GM21390 (cell line): ENCODE results near the gene PRKAG2.
"Not testable (repeated sequence)": the region's sequence is repeated elsewhere in the genome, so short reads cannot be mapped to it uniquely, and the experiment has no call there.

Experiments
- ATAC-seq: cut with Tn5 transposase; IDR thresholded peaks from one replicate; pipeline ENCODE4 v1.9.1; 2021; ENCODE audit not compliant: unreplicated experiment

PRKAG2 gene

DNA sequence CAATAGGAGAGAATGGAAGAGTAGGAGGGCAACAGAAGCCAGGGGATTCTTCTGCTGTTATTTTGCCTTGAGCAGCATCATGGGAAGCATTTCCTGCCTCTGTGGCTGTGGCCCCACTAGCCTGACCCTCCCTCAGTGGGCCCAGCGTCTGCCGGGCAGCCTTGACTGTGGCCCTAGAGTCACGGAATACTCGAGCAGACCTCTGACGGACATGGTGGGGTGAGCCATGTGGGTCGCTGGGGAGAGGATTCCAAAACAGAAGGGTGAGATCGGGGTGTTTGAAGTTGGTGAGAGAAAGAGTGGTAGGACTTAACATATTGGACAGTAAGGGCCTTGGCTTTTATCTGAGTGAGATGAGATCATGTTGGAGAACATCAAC lies 8.3 kb upstream of the PRKAG2 start:
- ATAC-seq: no peak

DNA sequence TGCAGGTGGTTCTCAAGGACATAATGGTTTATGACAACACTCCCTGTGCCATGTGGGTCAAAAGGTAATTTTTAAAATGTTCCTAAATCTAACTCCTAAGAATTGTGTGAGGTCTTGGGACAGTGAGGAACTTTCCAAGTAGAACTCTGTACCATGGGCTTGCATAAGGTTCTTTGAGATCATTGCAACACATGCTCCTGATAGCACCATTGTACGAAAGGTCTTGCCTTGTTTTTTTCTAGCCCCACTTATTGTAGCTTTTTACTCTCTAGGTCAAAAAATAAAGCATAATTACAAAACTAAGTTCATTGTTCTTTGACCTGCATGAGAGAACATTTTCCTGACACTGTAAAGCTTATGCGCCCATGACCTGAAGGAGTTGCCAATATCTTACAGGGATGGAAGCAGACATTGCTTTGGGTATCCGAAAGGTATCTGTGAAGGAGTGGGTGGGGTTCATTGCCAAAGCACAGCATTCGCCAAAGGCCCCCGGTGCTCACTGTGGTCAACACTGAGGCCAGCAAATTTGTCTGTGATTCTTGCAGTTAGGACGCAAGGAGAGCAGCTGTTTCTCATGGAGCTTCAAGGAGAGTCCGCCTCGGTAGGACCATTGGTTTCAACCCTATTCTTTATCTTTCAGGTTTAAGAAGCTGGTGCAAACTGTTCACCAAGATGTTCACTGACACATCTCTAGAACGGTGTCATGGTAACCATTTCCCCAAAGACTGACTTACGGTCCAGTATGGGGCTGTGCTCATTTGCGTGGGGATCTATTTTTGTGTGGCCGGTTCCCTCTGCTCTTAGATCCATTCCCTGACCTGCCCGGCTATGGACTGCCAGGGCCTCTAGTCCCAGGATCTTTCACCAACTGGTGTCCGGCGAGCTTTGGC lies 7.6 kb upstream of the PRKAG2 start:
- no peak for ATAC-seq

DNA sequence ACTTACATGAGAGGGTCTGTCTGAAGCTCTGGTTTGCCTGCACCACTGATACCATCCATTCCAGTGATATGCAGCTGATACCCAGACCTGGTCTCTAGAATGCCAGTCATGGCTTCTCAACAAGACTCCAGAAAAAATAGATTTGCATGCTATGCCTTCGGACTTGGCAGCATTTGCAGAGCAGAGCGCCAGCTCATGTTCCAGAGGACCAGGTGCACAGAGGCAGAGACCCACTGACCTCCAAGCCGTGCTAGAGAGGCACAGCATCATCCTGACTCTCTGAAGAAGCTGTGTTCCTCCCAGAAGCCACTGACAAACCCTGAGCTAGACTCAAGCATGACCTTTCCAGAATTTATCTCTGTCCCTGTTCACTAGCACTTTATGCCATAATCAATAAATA lies 6.9 kb upstream of the PRKAG2 start:
- no peak for ATAC-seq

DNA sequence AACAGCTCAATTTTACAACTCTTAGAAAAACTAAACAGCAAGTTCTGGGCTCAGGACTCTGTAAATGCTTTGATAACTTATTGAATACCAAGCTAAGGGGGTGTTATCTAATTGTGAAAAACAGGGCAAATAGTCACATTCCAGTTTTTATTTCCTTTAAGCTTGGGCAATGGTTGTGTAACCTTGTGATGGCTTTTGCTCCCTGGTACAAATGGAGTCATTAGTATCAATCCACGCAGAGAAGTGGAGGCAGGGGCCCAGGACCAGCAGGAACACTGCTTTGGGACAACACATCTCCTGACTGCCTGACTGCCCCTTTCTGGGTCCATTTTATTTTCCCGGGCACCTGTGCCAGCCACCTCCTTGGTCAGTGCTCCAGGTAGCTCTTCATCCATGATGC lies 5.8 kb upstream of the PRKAG2 start:
- ATAC-seq: no peak

DNA sequence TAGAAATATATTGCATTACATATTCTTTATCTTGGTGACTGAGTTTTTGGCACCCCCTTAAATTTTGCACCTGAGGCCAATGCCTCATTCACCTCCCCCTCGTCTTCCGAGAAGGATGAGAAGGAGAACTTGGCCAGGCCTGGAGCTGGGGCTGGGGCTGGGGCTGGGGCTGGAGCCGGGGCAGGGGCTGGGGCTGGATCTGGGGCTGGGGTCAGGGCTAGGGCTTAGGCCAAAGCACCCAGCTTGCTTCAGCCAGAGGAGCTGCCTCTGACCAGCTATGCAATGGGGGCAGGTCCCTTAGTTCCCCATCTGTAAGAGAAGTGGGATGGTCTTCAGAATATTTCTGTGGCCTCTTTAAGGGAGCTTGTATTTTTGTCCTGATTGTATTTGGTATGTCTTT lies 3.8 kb upstream of the PRKAG2 start:
- ATAC-seq: no peak

DNA sequence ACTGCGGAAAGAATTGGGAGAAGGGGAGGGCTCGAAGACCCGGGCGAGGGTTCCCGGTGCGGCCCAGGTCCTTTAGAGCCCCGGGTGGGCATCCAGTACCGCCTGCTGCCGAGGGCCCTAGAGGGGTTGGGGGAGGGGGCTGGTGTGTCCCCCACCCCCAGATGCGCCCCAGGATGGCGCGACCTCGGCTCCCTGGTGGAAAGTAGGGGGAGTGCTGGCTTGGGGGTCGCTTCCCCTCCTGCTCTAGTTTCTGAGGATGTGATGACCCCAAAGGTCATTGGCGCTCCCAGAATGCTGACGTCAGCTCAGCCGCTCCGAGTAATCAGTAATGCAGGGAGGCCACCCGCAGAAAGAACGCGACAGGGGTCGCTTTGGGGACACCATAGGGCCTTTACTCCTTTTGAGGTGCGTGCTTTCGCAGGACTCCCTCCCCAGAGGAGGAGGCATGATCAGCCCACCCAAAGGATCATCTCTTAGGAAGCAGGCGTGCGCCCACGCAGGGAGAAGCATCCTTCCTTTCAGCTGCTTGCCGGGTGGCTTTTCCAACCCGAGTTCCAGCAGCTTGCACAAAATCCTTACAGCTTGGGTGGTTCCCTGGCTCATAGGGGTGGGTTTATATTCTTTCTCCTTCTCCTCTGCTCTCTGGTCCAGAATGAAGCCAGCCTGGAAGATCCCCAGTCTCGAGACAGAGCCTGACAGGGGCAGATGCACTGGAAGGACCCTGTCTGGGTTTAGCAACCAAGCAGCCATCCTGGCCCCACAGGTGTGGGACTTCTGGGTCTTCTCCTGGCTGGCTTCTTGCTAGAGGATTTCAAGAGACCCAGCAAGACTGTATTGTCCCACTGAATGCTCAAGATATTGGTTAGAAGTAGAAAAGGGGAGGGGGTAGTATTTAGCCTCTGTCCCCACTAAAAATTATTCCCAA lies 1.3 kb upstream of the PRKAG2 start:
- ATAC-seq: no peak

DNA sequence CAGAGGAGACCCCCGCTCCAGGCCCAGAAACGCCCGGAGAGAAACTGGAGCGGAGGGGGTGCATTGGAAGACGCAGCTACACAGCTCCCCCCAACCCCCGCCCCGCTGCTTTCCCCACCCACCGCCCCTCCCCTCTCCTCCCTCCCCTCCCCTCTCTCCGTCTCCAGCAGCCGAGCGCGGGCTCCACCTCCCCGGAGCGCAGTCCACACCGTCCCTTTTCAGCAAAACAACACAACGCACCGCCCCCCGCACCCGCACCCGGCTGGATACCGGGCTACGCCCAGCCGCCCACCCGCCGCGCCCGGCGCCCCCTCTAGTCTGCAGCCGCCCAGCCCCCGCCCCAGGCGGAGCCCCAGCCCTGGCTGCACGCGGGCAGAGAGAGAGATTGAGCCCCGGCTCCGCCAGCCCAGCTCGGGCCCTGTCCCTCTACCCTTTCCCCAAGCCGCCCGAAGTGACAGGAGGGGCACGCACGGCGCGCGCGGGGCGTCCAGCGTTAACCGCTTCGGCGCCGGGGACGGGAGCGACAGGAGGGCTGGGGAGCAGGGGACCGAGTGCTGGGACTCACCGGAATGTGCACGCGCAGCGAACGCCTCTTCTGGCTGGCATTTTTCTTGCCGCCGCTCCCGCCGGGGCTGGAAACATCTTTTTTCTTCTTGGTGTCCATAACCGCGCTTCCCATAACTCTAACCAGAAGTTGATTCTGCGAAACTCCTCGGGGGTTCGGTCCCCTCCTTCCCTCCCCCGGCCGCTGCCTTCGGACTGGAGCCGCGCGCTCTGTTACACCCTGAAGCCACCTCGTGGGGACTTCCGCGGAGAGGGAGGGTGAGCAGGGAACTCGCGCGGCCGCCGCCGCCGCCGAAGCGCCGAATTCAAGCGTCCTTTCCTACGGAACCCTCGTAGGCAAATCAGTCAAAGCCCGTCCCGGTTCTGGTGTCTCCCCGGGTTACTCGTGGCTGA lies 695 bp downstream of the PRKAG2 start:
- ATAC-seq: no peak

DNA sequence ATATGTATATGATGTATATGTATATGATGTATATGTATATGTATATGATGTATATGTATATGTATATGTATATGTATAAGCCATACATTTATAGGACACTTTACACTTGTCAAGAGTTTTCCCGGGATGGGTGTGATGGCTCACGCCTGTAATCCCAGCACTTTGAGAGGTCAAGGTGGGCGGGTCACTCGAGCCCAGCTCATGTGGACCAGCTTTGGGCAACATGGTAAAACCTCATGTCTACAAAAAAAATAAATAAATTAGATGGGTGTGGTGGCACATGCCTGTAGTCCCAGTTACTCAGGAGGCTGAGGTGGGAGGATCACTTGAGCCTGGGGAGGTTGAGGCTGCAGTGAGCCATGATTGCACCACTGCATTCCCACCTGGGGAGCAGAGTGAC lies 2.4 kb downstream of the PRKAG2 start:
- not testable (repeated sequence) for ATAC-seq

DNA sequence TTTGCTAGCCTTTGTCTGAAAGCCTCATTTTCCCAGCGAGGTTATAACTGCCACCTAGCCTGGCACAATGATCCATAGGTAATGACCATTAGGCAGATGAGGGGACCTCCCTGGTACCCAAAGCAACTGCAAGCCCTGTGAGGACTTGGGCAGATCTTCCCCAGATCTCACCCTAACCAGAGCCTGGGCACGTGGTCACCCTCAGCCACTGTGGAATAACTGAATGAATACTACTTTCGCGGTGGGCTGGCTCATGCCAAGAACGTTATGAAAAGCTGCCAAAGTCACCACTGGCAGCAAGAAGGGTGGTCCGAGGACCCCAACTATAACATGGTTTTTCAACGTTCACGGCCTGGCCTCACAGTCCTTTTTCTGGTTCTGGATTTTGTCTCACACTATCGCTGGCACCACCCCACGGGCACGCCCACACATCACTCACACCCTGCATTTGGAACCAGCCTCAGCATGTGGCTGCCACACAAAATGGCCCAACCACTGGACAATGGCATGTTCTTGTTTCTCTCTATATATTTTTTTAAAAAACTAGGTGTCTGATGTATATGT lies 3.4 kb downstream of the PRKAG2 start:
- ATAC-seq: no peak

DNA sequence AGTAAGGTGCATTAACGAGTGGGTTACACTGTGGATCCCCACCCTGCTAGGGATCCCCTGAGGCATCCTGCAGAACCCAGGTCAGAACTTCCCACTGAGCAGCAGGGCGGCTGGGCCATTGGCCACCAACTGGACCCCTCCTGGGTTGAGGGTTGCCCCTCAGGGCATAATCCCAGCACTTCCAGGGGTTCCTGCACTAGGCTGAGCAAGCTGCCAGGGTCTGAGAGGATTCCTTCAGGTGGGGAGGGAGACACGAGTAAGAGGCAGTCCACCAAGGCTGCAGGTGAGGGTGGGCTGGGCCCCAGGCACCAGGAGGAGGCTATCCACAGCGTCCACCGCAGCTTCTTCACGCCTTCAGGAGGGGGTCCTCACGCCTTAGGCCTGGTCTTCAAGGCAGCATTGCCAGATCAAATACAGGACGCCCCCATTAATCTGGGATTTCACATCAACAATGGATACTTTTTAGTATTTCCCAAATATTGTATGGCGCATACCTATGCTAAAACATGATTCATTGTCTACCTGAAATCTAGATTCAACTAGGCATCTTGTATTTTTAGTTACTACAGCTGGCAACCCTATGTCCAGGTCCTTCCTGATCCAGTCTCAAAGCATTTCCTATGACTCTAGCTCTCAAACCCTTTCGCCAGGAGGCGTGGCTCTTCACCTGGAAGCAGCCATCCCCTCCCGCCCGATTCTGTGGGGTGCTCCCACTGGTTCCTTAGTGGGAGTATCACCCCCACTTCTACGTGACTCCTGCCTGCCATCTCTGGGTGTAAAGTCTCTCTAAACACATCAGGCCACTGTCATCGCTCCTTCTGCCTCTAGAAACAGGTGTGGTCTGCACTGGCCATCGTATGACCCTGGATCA lies 4.1 kb downstream of the PRKAG2 start:
- no peak for ATAC-seq

DNA sequence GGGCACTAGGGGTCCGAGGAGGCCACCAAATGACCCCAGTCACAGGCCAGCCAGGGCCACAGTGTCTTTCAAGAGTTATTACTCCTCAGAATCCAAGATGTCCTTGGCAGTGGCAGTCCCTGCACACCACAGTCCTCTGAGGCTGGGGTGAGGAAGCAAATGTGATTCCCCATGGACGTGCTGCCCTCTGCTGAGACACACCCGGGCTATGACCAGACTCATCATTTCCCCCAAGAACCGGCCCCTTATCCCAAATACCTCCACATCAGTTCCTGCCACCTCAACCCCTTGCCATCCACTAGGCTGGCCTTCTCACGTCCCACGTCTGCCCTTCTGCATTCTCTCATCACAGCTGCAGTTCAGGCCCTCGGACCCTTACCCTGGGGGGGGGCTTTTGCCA lies 5.0 kb downstream of the PRKAG2 start:
- no peak for ATAC-seq

DNA sequence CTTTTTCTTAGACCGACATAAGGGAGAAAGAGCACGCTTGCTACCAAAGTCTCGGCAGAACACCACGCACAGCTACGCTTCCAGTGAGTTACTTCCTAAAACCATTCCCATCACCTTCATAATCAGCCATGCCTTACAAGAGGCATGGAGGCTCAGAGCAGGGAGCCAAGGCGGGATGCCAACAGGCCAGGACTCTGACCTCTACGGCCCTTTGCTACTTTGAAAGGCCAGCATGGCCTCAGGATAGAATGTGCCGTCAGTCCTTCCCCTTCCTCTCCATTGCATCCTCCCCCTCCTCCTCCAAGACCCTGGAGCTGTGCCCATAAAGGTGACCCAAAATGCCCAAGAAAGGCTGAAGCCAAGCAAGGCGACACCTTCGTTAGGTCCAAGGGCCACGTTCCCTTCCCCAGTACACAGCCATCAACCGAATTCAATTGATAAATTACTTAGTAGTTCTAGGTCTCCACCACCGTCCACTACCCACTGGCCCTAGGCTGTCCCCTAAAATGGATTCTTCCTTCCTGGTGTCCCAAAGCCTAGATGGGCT lies 5.7 kb downstream of the PRKAG2 start:
- ATAC-seq: no peak

DNA sequence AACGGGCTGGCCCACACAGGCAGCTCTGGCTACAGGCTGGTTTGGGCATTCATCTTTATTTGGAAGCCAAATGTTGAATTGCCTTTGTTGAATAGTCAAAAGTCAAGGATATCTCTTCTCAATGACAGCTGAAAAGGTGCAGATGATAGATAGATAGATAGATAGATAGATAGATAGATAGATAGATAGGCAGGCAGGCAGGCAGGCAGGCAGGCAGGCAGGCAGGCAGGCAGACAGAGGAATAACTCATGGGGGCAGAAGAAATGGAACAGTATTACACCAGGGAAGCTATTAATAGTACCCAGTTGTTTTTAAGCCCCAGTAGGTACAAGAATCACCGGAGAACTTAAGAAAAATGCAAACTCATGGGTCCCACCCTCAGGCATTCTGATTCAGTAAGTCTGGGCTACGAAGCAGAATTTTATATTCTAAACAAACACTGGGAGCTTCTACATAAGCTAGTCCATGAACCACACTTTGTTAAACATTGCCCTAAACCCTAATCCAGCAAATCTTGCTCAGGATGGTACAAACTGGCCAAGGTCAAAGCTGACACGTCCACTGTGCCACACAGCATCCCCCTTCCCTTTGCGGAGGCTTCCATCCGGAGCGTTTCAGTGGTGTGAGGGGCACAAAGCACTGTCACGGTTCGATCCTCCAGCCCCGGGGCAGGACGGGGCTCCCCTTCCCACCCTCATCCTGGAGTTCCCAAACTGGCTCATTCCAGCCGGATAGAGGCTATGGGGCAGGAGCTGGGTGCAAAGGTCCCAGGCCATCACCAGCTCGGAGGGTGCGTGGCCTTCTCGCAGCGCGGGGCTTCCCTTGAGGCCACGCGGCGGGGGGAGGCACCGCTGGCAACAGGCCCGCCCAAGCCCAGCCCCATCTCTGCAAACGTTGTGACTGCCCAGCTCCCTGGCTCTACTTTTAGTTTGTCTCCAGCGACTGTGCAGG lies 6.7 kb downstream of the PRKAG2 start:
- ATAC-seq: no peak

DNA sequence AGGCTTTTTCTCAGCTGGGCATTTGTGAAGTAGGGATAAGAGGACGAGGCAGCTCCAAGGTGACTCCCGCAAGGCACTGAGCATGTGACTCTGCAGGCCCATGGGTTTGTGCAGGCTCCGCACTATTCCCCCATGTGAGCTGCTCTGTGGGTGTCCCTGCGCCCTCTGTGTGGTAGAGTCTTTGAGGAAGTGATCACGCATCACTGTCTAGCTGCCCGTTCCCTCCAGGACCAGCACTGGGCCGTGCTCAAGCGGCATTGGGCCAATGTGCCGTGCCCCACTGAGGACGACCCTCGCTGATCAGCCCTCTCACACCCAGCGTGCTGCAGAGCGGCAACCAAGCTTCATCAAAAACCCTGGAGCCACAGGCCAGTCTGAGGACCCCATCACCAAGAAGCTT lies 7.5 kb downstream of the PRKAG2 start:
- ATAC-seq: no peak

DNA sequence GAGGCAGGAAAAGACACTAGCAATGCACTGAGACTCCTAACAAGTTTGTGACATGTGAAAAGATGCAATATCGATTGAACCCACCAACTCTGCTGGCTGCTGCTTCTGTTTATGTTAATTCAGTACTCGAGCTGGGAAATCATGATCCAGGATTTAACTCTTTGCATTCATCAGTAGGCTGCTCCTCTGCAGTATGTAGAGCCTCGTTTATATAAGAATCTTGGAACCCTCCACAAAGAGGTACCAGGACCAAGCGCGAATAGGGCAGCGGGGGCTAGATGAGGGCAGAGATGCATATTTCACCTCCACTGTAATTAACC lies 7.8 kb downstream of the PRKAG2 start:
- ATAC-seq: no peak

DNA sequence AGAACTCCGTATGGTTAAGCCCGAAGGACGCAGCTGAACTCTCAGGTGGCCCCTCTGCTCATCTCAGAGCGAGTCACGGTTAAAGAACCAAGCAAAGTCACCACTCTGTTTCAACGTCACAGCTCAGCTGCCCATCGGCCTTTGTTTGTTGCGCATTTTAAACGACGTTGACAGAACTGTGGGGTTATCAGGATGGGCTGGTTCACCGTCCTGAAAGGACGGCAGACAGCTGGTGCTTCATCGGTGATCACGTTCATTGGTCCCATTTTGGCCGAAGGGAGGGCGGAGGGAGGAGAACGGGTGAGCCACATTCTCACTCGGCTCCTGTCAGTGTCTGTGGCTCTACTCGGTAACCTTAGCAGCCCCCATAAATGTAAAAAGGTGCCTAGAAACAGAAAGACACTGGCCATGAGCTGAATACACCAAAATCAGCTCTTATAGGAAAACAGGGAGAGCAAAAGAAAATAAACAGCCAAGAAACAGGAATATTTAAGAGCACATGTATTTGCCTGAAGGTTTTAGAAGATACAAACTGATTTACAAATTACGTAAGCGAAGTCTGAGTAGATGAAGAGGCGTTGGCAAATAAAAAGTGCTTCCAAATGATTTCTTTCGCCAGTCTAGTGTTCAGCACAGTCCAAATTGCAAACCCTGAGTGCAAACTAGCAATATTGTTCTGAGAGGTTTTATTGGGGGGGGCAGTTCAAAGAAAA lies 8.4 kb downstream of the PRKAG2 start:
- ATAC-seq: no peak

DNA sequence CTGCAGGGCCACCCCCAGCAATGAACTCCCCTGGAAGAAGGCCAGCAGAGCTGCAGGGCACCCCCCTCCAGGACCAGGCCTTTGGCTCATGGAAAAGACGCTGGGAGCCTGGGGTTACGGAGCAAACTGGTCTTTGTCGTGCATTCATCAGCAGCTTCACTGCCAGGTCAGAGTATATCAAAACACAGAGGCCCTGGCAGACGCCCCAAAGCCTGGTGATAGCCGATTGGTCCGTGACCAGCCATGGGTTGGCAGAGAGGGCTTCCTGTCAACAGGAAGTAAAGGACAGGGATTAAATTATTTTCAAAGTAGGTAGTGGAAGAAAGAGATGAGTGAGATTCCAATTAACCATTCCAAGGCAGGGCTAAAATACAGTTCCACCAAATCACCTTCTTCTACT lies 9.0 kb downstream of the PRKAG2 start:
- ATAC-seq: no peak
